OCI-LY7 (cell line): ENCODE measurements around the gene MAN1A1.

Experiments
- EZH2phosphoT487 ChIP-seq: fragments of 200-600 bp; sonication (generic); IDR thresholded peaks from 2 replicates; pipeline ENCODE4 v1.6.1; 2018; ENCODE audit warnings: low read depth, borderline replicate concordance, mild to moderate bottlenecking, mixed run types, antibody characterized with exemption, low read length, moderate library complexity, mixed read lengths
- TF ChIP-seq, protein P1 (sequence below): fragments of 200-600 bp; sonication (generic); conservative IDR thresholded peaks from 2 replicates; pipeline ENCODE4 v1.5.1; 2014; ENCODE audit warnings: mild to moderate bottlenecking, antibody characterized with exemption, low read length, moderate library complexity, mixed read lengths

GRCh38 chr6:119303164-119303887 lies 46.2 kb downstream of the MAN1A1 start:
- TF ChIP-seq, protein P1, sequence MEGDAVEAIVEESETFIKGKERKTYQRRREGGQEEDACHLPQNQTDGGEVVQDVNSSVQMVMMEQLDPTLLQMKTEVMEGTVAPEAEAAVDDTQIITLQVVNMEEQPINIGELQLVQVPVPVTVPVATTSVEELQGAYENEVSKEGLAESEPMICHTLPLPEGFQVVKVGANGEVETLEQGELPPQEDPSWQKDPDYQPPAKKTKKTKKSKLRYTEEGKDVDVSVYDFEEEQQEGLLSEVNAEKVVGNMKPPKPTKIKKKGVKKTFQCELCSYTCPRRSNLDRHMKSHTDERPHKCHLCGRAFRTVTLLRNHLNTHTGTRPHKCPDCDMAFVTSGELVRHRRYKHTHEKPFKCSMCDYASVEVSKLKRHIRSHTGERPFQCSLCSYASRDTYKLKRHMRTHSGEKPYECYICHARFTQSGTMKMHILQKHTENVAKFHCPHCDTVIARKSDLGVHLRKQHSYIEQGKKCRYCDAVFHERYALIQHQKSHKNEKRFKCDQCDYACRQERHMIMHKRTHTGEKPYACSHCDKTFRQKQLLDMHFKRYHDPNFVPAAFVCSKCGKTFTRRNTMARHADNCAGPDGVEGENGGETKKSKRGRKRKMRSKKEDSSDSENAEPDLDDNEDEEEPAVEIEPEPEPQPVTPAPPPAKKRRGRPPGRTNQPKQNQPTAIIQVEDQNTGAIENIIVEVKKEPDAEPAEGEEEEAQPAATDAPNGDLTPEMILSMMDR = no peak
- no peak for TF ChIP-seq EZH2phosphoT487
